Fibroblast of lung (primary cell): Measurements from ENCODE around the gene HBP1. TPM values are rescaled to one million over a fixed set of nuclear protein-coding genes. Genes with fewer than 3 reads are reported as not detected.

Experiments
- DNase-seq, 2 donors: peaks; one replicate each; pipeline versions ENCODE4 v3.0.0 to v3.0.0-alpha.2; 2010; ENCODE audit warnings: low read depth in 2 of 2
- H2AFZ ChIP-seq: 2 replicates; pipeline ENCODE4 v1.5.1; 2012; ENCODE audit warnings: low read length, control low read depth, inconsistent platforms
- H3K27ac ChIP-seq: 2 replicates; pipeline ENCODE4 v1.5.1; 2011; ENCODE audit warnings: low read length, control low read depth; ENCODE audit not compliant: insufficient read depth
- H3K27me3 ChIP-seq: 2 replicates; pipeline ENCODE4 v1.5.1; 2011; ENCODE audit warnings: mild to moderate bottlenecking, low read length; ENCODE audit not compliant: control insufficient read depth, insufficient read depth
- H3K36me3 ChIP-seq: 2 replicates; pipeline ENCODE4 v1.5.1; 2011; ENCODE audit warnings: low read length; ENCODE audit not compliant: control insufficient read depth, insufficient read depth
- H3K4me1 ChIP-seq: 2 replicates; pipeline ENCODE4 v1.5.1; 2011; ENCODE audit warnings: low read length; ENCODE audit not compliant: control insufficient read depth, insufficient read depth; ENCODE audit errors: extremely low read depth
- H3K4me2 ChIP-seq: 2 replicates; pipeline ENCODE4 v1.5.1; 2011; ENCODE audit warnings: low read length, control low read depth; ENCODE audit not compliant: insufficient read depth; ENCODE audit errors: extremely low read depth
- H3K4me3 ChIP-seq, 4 experiments: fragments of 200-600 bp in 1 of 4; sonication (generic) in 1 of 4; replicated peaks in 1 of 4; 2 replicates each; pipeline ENCODE4 v1.5.1; 2011 to 2016; ENCODE audit warnings: low read length in 4 of 4, low read depth in 3 of 4, mild to moderate bottlenecking in 3 of 4, control low read depth in 2 of 4, inconsistent platforms in 1 of 4, mixed read lengths in 1 of 4; ENCODE audit not compliant: insufficient read depth in 1 of 4; ENCODE audit errors: control extremely low read depth in 1 of 4
- H3K79me2 ChIP-seq: 2 replicates; pipeline ENCODE4 v1.5.1; 2012; ENCODE audit warnings: mild to moderate bottlenecking, low read length, inconsistent platforms; ENCODE audit not compliant: control insufficient read depth, insufficient read depth
- H3K9ac ChIP-seq: 2 replicates; pipeline ENCODE4 v1.5.1; 2011; ENCODE audit warnings: mild to moderate bottlenecking, low read length, control low read depth; ENCODE audit not compliant: insufficient read depth
- H3K9me3 ChIP-seq: 2 replicates; pipeline ENCODE4 v1.5.1; 2012; ENCODE audit warnings: low read depth, low read length; ENCODE audit not compliant: control insufficient read depth, insufficient read depth
- H4K20me1 ChIP-seq: 2 replicates; pipeline ENCODE4 v1.5.1; 2011; ENCODE audit warnings: low read length; ENCODE audit not compliant: control insufficient read depth, insufficient read depth; ENCODE audit errors: extremely low read depth
- CTCF ChIP-seq, 2 donors: IDR thresholded peaks in 1 of 2; conservative IDR thresholded peaks in 1 of 2; 1 replicate in 1 of 2; 2 replicates in 1 of 2; pipeline ENCODE4 v1.5.1; 2011 to 2012; ENCODE audit warnings: low read length in 2 of 2, control low read depth in 1 of 2, inconsistent platforms in 1 of 2, low read depth in 1 of 2, mild to moderate bottlenecking in 1 of 2
- EZH2 ChIP-seq: IDR thresholded peaks from 2 replicates; pipeline ENCODE4 v1.5.1; 2012; ENCODE audit warnings: low read length, control low read depth, mild to moderate bottlenecking; ENCODE audit errors: missing control alignments
- polyA plus RNA-seq, 2 donors: library from polyadenylated mRNA; depleted of rRNA in 1 of 2; stranded (reverse) in 1 of 2; unstranded in 1 of 2; fragments of >200 nt; gene quantifications; 2 replicates each; pipeline ENCODE4 v1.2.1, GENCODE V29; 2011 to 2012; ENCODE audit warnings: missing spikeins in 1 of 2
- total RNA-seq: library from RNA; depleted of rRNA; stranded (reverse); fragments of >200 nt; gene quantifications from 2 replicates; pipeline ENCODE4 v1.2.1, GENCODE V29; 2014

The HBP1 gene
- total and polyA plus RNA-seq, 2 donors (not counting 1 experiment from before 2014, with no cell fraction given) = 72.9 to 122 TPM

- peak overlapping the region; percentile 100 for H3K4me2 ChIP-seq
- H3K27me3 ChIP-seq = no peaks in the 10 kb centered on the region
Observed at GRCh38 chr7:107166736-107167426, 1.9 kb upstream of the HBP1 start.

GRCh38 chr7:107167483-107168232, 1.1 kb upstream of the HBP1 start:
- H3K4me3 ChIP-seq = peak overlapping the region; percentile 63 to 88 (median 76)
- H3K27me3 ChIP-seq = no peaks in the 10 kb centered on the region
- peak; percentile 86 to 93 for DNase-seq
- no peaks in the 10 kb centered on the region for H3K36me3 ChIP-seq
- peak overlapping the region; percentile 80 for H3K9ac ChIP-seq
- H3K79me2 ChIP-seq = peaks cover 23% of the 10 kb centered on the region
- peak overlapping the region; percentile 100 for H3K4me2 ChIP-seq
- peaks cover 3% of the 10 kb centered on the region for H4K20me1 ChIP-seq
- peak; percentile 43 to 47 for TF ChIP-seq CTCF (conservative IDR thresholded peaks at IDR 0.05 in 1 of 2, IDR thresholded peaks at IDR 0.05 in 1 of 2; ENCODE audit: low read depth in 1 of 2, low read length in 2 of 2)
- TF ChIP-seq EZH2 = no peak
- H3K27ac ChIP-seq = peak overlapping the region; percentile 97
- H3K4me1 ChIP-seq = no peaks in the 10 kb centered on the region
- H3K9me3 ChIP-seq = no peaks in the 10 kb centered on the region
- peak overlapping the region; percentile 84 for H2AFZ ChIP-seq

More at GRCh38 chr7:107166736-107167426, 1.9 kb upstream of the HBP1 start:
- H3K4me3 ChIP-seq = peak overlapping the region; percentile 63 to 88 (median 76)
- H3K36me3 ChIP-seq = no peaks in the 10 kb centered on the region
- peak overlapping the region; percentile 60 for H2AFZ ChIP-seq
- no peak for DNase-seq
- TF ChIP-seq EZH2 (no peak), CTCF (conservative IDR thresholded peaks at IDR 0.05 in 1 of 2, IDR thresholded peaks at IDR 0.05 in 1 of 2; ENCODE audit: low read depth in 1 of 2, low read length in 2 of 2) (no peak)
- H4K20me1 ChIP-seq = peaks cover 3% of the 10 kb centered on the region
- H3K27ac ChIP-seq = peak overlapping the region; percentile 97
- H3K9ac ChIP-seq = peak overlapping the region; percentile 55
- no peaks in the 10 kb centered on the region for H3K9me3 ChIP-seq
- peaks cover 17% of the 10 kb centered on the region for H3K79me2 ChIP-seq
- H3K4me1 ChIP-seq = no peaks in the 10 kb centered on the region
